ENCODE measurements around the gene PRCD. TPM values are rescaled to one million over a fixed set of nuclear protein-coding genes. Genes with fewer than 3 reads are reported as not detected.
A peak's percentile ranks its signal among the peaks of the same experiment; 100 is the strongest.
"Not testable (repeated sequence)": the region's sequence is repeated elsewhere in the genome, so short reads cannot be mapped to it uniquely, and the experiment has no call there.

The PRCD gene
- total and polyA plus RNA-seq, 11 donors, result 1.1 to 7.6 (median 2.7) TPM

DNA sequence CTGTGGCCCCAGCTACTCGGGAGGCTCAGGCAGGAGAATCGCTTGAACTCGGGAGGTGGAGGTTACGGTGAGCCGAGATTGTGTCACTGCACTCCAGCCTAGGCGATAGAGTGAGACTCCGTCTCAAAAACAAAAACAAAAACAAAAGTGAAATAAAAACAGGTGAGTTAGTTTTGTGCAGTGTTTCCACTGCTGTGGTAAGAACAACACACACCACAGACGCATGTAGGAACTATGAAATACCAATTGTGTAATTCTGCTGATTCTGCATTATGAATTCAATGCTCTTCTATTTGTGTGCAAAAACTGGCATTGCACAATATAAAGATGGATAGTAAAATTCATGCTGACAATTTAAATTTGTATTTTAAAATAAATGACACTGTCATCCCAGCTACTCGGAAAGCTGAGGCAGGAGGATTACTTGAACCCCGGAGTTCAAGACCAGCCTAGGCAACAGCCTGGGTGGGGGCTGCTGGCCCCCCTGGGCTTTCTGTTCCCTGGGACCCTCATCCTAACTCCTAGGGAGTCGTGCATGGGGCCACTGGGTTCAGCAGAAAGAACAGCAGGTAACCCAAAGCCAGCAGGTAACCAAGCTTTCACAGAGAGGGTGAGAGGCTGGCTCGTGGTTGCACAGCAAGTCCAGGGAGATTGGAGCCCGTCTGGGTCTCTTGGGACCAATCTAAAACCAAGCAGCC lies 28.0 kb upstream of the PRCD start:
- no peak for DNase-seq
- H3K9me3 ChIP-seq, result no peaks in the 10 kb centered on the region
- H3K4me1 ChIP-seq, result peaks cover 0 to 52% (median 9%) of the 10 kb centered on the region in 12 donors
- ATAC-seq, result no peak
- no peak for TF ChIP-seq CTCF (IDR thresholded peaks at IDR 0.05)
- no peak for TF ChIP-seq POLR2A (IDR thresholded peaks at IDR 0.05)
- no peaks in the 10 kb centered on the region for H3K36me3 ChIP-seq
- no peak overlapping the region for H3K4me3 ChIP-seq
- H3K27me3 ChIP-seq, result peaks cover 0 to 5% (median 0%) of the 10 kb centered on the region in 9 donors
- WGBS, 4 donors, result 88 to 92% (median 89%) methylated on average over 12 to 13 of the region's 13 CpGs
- intact Hi-C loops (cut with DNase I), result no loop called here
- H3K27ac ChIP-seq, result peak overlapping the region in 1 of 12 donors; percentile 32

- no peak overlapping the region for H3K4me3 ChIP-seq
- intact Hi-C loops (cut with DNase I), result no loop called here
- no peaks in the 10 kb centered on the region for H3K36me3 ChIP-seq
- H3K27ac ChIP-seq, result peak overlapping the region in 1 of 12 donors; percentile 32
- peak in 1 of 5 donors; percentile 47 for DNase-seq
- peaks cover 0 to 54% (median 9%) of the 10 kb centered on the region in 12 donors for H3K4me1 ChIP-seq
- no peak for TF ChIP-seq POLR2A (IDR thresholded peaks at IDR 0.05)
- no peak for TF ChIP-seq CTCF (IDR thresholded peaks at IDR 0.05)
- H3K9me3 ChIP-seq, result no peaks in the 10 kb centered on the region
- 82 to 88% (median 84%) methylated on average over 21 to 22 of the region's 22 CpGs for WGBS, 4 donors
- no peaks in the 10 kb centered on the region for H3K27me3 ChIP-seq
- no peak for ATAC-seq
These were observed 27.2 kb upstream of the PRCD start for GRCh38 chr17:76512366-76513305.

DNA sequence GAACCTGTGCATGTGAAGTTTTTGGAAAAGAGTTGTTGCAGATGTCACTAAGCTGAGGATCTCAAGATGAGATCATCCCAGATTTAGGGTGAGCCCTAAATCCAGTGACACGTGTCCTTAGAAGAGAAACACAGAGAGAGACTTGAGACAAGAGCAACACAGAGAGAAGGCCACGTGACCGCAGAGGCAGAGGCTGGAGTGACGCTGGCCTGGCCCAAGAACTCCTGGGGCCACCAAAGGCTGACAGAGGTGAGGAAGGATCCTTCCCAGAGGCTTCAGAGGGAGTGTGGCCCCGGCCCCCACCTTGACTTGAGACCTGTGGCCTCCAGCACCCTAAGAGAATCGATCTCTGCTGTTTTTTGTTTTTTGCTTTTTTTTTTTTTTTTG lies 26.5 kb upstream of the PRCD start:
- Histone ChIP-seq H3K27ac (no peak overlapping the region), H3K4me1 (peaks cover 0 to 54% (median 9%) of the 10 kb centered on the region in 12 donors), H3K27me3 (no peaks in the 10 kb centered on the region), H3K4me3 (no peak overlapping the region), H3K9me3 (no peaks in the 10 kb centered on the region), H3K36me3 (no peaks in the 10 kb centered on the region)
- DNase-seq, result no peak
- TF ChIP-seq POLR2A (IDR thresholded peaks at IDR 0.05) (no peak), CTCF (IDR thresholded peaks at IDR 0.05) (no peak)
- intact Hi-C loops (cut with DNase I), result no loop called here
- no peak for ATAC-seq
- 65 to 74% (median 72%) methylated on average over 6 of the region's 6 CpGs for WGBS, 4 donors

- not testable (repeated sequence) for ATAC-seq
These were observed 25.5 kb upstream of the PRCD start for GRCh38 chr17:76514355-76514754.

More at GRCh38 chr17:76514355-76514754, 25.5 kb upstream of the PRCD start:
- H3K4me3 ChIP-seq; H3K36me3 ChIP-seq; H3K27me3 ChIP-seq; H3K9me3 ChIP-seq; DNase-seq; intact Hi-C loops (cut with DNase I): not testable (repeated sequence)
- Histone ChIP-seq H3K27ac (peak overlapping the region in 1 of 12 donors; percentile 87), H3K4me1 (peaks cover 0 to 54% (median 9%) of the 10 kb centered on the region in 12 donors)
- 95 to 98% (median 97%) methylated on average over 6 of the region's 6 CpGs for WGBS, 4 donors
